K562 (cell line): ENCODE data around the gene NUP98. TPM values are rescaled to one million over a fixed set of nuclear protein-coding genes. Genes with fewer than 3 reads are reported as not detected.

Source experiments
- ARID4B ChIP-seq: sonication (generic); formaldehyde crosslinking; IDR thresholded peaks from 2 replicates; pipeline ENCODE4 v1.8.0; 2022; ENCODE audit warnings: mild to moderate bottlenecking, missing genetic modification reagents
- CUX1 ChIP-seq: fragments of 200-800 bp; sonication (Bioruptor generic); IDR thresholded peaks from 2 replicates; pipeline ENCODE4 v1.6.1; 2016; ENCODE audit warnings: missing genetic modification characterization, missing compliant biosample characterization
- HNRNPL ChIP-seq: fragments of 200-400 bp; formaldehyde crosslinking; IDR thresholded peaks from 2 replicates; pipeline ENCODE4 v1.6.1; 2017; ENCODE audit warnings: low read depth, mild to moderate bottlenecking, low read length
- KLF1 ChIP-seq: fragments of 450-650 bp; IDR thresholded peaks from 2 replicates; pipeline ENCODE4 v1.6.1; 2016; ENCODE audit warnings: missing genetic modification characterization, missing compliant biosample characterization
- MCM5 ChIP-seq: fragments of 450-650 bp; IDR thresholded peaks from 2 replicates; pipeline ENCODE4 v1.6.1; 2016; ENCODE audit warnings: low read depth
- TBP ChIP-seq: optimal IDR thresholded peaks from 2 replicates; pipeline ENCODE3; 2011; ENCODE audit warnings: low read depth, low read length, improper control_type of control experiment
- TEAD2 ChIP-seq: fragments of 450-650 bp; IDR thresholded peaks from 2 replicates; pipeline ENCODE4 v1.6.1; 2016; ENCODE audit warnings: missing genetic modification characterization, control low read depth, missing compliant biosample characterization
- ZNF644 ChIP-seq: fragments of 200-800 bp; sonication (Bioruptor generic); IDR thresholded peaks from 2 replicates; pipeline ENCODE4 v1.6.1; 2016; ENCODE audit warnings: low read depth, missing genetic modification characterization, missing compliant biosample characterization
- polyA plus RNA-seq, 8 experiments: library from polyadenylated mRNA; depleted of rRNA in 4 of 8; stranded (reverse) in 5 of 8; unstranded in 3 of 8; fragments of >200 nt; fragmentation: Nextera tagmentation in 2 of 8; fragmentation: Illumina TruSeq in 1 of 8; extraction: Ambion mirVana in 2 of 8; extraction: Trizol in 1 of 8; gene quantifications; 2 replicates each; pipeline versions ENCODE4 v1.2.1 to v1.2.3, GENCODE V29; 2011 to 2014; ENCODE audit warnings: inconsistent platforms in 1 of 8, missing spikeins in 1 of 8
- total RNA-seq, 7 experiments: library from RNA; depleted of rRNA in 6 of 7; stranded (reverse); fragments of >200 nt in 6 of 7; fragmentation: Illumina TruSeq in 2 of 7; extraction: Trizol in 2 of 7; gene quantifications; 2 replicates each; pipeline versions ENCODE4 v1.2.1 to v1.2.3, GENCODE V29; 2011 to 2021; ENCODE audit warnings: low replicate concordance in 1 of 7
- TF ChIP-seq, protein P1 (sequence below): sonication (generic); formaldehyde crosslinking; IDR thresholded peaks from 2 replicates; pipeline ENCODE4 v1.8.0; 2022; ENCODE audit warnings: mild to moderate bottlenecking, missing genetic modification reagents
- TF ChIP-seq, protein P2 (sequence below): fragments of 450-650 bp; IDR thresholded peaks from 2 replicates; pipeline ENCODE4 v1.6.1; 2018; ENCODE audit warnings: mild to moderate bottlenecking, low read depth; ENCODE audit not compliant: partially characterized antibody
- TF ChIP-seq, protein P3 (sequence below): sonication (generic); formaldehyde crosslinking; IDR thresholded peaks from 2 replicates; pipeline ENCODE4 v1.8.0; 2023; ENCODE audit warnings: mild to moderate bottlenecking, missing genetic modification reagents

NUP98 gene
- total and polyA plus RNA-seq, 9 of the 15 experiments (the other 6 are each of a cell fraction or from before 2014, with no cell fraction given): 45.1 to 196 (median 130) TPM

DNA sequence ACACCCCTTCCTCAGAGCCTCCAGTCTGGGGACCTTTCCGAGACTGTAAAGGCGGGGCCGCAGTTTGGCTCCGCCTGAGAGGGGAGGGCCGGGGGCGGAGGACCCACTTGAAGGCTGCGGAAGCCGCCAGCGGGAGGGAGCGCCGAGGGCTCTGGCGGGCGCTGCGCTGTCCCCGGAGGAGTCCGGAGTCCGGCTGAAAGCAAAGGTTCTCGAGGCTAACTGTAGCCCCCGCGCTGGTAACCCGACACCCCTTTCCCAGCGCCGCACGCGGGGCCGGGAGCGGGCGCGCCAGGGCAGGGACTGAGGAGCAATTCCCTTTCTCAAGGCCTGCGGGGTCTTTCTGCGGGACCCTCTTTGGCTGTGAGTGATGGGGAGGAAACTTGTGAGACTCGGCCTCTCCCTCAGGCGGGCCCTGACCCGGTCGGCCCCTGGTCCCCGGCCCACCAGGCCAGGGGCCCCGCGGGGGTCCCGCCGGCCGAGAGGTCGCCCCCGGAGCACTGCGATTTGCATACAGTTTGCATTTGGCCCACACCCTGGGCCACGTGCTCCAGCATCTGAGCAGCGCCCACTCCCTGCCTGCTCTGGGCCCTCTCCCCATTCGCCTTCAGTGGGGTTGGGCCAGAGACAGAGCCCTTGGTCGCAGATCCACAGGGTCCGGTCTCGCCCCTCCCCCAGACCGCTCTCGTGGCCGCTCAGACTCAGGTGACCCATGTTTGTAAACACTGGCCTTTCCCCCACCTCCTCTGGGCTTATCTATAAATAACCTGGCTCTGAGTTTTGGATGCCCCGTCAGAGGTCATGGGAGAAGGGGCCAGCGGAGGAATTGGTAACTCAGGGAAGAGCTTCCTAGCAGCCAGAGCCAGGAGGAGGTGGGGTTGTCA lies 155.0 kb downstream of the NUP98 start (continued):
- TF ChIP-seq ARID4B (CRISPR knock-in tag): no peak
- TF ChIP-seq, protein P1, sequence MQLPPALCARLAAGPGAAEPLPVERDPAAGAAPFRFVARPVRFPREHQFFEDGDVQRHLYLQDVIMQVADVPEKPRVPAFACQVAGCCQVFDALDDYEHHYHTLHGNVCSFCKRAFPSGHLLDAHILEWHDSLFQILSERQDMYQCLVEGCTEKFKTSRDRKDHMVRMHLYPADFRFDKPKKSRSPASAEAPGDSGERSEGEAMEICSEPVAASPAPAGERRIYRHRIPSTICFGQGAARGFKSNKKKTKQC (CRISPR knock-in tag): peak; percentile 70; the same call in 1 of the 2 replicates
- TF ChIP-seq CUX1 (CRISPR knock-in tag): no peak
- no peak for TF ChIP-seq MCM5
- TF ChIP-seq KLF1 (tag): no peak
- TF ChIP-seq TBP: no peak
- no peak for TF ChIP-seq HNRNPL
- no peak for TF ChIP-seq TEAD2 (tag)
- TF ChIP-seq ZNF644 (tag): no peak
- TF ChIP-seq, protein P2, sequence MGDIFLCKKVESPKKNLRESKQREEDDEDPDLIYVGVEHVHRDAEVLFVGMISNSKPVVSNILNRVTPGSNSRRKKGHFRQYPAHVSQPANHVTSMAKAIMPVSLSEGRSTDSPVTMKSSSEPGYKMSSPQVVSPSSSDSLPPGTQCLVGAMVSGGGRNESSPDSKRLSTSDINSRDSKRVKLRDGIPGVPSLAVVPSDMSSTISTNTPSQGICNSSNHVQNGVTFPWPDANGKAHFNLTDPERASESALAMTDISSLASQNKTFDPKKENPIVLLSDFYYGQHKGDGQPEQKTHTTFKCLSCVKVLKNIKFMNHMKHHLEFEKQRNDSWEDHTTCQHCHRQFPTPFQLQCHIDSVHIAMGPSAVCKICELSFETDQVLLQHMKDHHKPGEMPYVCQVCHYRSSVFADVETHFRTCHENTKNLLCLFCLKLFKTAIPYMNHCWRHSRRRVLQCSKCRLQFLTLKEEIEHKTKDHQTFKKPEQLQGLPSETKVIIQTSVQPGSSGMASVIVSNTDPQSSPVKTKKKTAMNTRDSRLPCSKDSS: no peak
- TF ChIP-seq, protein P3, sequence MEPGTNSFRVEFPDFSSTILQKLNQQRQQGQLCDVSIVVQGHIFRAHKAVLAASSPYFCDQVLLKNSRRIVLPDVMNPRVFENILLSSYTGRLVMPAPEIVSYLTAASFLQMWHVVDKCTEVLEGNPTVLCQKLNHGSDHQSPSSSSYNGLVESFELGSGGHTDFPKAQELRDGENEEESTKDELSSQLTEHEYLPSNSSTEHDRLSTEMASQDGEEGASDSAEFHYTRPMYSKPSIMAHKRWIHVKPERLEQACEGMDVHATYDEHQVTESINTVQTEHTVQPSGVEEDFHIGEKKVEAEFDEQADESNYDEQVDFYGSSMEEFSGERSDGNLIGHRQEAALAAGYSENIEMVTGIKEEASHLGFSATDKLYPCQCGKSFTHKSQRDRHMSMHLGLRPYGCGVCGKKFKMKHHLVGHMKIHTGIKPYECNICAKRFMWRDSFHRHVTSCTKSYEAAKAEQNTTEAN (CRISPR knock-in tag): no peak
